ENCODE data around the gene FAM50B. TPM values are rescaled to one million over a fixed set of nuclear protein-coding genes. Genes with fewer than 3 reads are reported as not detected.

The FAM50B gene
- total RNA-seq, 2 donors from 2014 or later, result 3.2 to 3.9 TPM

DNA sequence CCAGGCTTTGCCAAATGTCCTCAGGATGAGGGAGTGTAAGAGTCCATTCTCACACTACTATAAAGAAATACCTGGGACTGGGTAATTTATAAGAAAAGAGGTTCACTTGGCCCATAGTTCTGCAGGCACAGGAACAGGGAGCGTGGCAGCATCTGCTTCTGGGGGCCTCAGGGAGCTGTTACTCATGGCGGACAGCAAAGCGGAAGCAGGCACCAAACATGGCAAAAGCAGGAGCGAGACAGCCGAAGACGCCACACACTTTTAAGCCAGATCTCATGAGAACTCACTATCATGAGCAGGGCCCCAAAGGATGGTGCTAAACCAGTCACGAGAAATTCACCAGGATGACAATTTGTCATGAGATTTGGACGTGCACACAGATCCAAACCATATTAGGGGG is 22.8 kb downstream of the FAM50B start:
- TF ChIP-seq CTCF (IDR thresholded peaks at IDR 0.05), result no peak
- H3K36me3 ChIP-seq, result no peaks in the 10 kb centered on the region
- intact Hi-C loops (cut with DNase I), result no loop called here

GRCh38 chr6:3872370-3872854 is 23.2 kb downstream of the FAM50B start:
- no peak overlapping the region for H3K4me3 ChIP-seq
- H3K9ac ChIP-seq (ENCODE audit: low read depth in 2 of 2, low read length in 2 of 2), result no peak overlapping the region
- no peak overlapping the region for H3K27ac ChIP-seq
- no peaks in the 10 kb centered on the region for H3K9me3 ChIP-seq
- DNase-seq, result no peak
- H3K27me3 ChIP-seq, result no peaks in the 10 kb centered on the region
- no peaks in the 10 kb centered on the region for H3K36me3 ChIP-seq
- intact Hi-C loops (cut with DNase I), result no loop called here
- H3K4me1 ChIP-seq, result peaks cover 5% of the 10 kb centered on the region
- TF ChIP-seq CTCF (IDR thresholded peaks at IDR 0.05), result no peak

More for the DNA sequence above, 22.8 kb downstream of the FAM50B start:
- Histone ChIP-seq H3K27ac (no peak overlapping the region), H3K27me3 (no peaks in the 10 kb centered on the region), H3K4me1 (peaks cover 5% of the 10 kb centered on the region), H3K9ac (ENCODE audit: low read depth in 2 of 2, low read length in 2 of 2) (no peak overlapping the region), H3K9me3 (no peaks in the 10 kb centered on the region), H3K4me3 (no peak overlapping the region)
- no peak for DNase-seq

DNA sequence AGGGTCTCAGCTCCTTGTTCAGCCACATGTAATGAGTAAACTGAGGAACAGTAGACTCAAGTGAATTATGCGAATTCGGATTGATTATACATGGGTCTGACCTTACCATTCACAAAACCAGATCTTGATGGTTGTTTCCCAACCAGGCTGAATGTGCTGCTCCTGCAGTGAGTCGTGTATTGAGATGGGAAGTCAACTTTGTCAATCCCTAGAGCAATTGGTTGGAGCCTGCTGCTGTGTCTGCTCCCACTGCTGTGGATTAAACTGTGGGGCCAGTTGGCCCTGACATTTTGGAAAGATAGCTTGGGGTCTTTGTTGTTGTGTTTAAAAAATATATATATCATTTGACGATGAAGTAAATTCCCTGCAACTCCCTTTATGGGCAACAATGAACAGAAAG is 23.9 kb downstream of the FAM50B start:
- DNase-seq, result no peak
- Histone ChIP-seq H3K27me3 (no peaks in the 10 kb centered on the region), H3K4me1 (peaks cover 5% of the 10 kb centered on the region), H3K36me3 (no peaks in the 10 kb centered on the region), H3K4me3 (no peak overlapping the region), H3K9ac (ENCODE audit: low read depth in 2 of 2, low read length in 2 of 2) (no peak overlapping the region), H3K27ac (no peak overlapping the region), H3K9me3 (no peaks in the 10 kb centered on the region)
- intact Hi-C loops (cut with DNase I), result no loop called here
- no peak for TF ChIP-seq CTCF (IDR thresholded peaks at IDR 0.05)

GRCh38 chr6:3874069-3874468 is 24.9 kb downstream of the FAM50B start:
- no peaks in the 10 kb centered on the region for H3K9me3 ChIP-seq
- no peaks in the 10 kb centered on the region for H3K27me3 ChIP-seq
- intact Hi-C loops (cut with DNase I), result no loop called here
- no peak for TF ChIP-seq CTCF (IDR thresholded peaks at IDR 0.05)
- no peak overlapping the region for H3K4me3 ChIP-seq
- H3K9ac ChIP-seq (ENCODE audit: low read depth in 2 of 2, low read length in 2 of 2), result no peak overlapping the region
- no peak overlapping the region for H3K27ac ChIP-seq
- no peak for DNase-seq
- peaks cover 5% of the 10 kb centered on the region for H3K4me1 ChIP-seq
- no peaks in the 10 kb centered on the region for H3K36me3 ChIP-seq

DNA sequence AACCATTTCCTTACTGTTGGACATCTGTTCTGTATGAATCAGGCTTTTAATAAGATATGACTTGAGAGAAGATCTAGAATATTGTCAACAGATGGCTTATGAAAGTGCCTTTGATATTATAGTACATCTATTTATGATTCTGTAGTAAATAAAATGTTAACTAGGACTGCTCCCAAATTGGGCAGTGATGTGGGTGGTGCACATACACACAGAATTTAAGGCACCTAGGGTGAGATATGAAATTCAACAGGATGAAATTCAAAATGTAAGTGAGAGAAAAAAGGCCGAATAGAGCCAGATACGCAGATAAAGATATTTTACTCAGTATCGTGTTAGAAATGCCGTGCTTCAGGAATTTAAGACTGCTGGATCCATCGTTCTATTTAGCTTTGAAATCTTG is 26.3 kb downstream of the FAM50B start:
- Histone ChIP-seq H3K4me1 (no peaks in the 10 kb centered on the region), H3K4me3 (no peak overlapping the region)
- TF ChIP-seq CTCF (IDR thresholded peaks at IDR 0.05), result no peak

More for the DNA sequence above, 26.3 kb downstream of the FAM50B start:
- no peak for DNase-seq
- Histone ChIP-seq H3K36me3 (no peaks in the 10 kb centered on the region), H3K27me3 (no peaks in the 10 kb centered on the region), H3K9ac (ENCODE audit: low read depth in 2 of 2, low read length in 2 of 2) (no peak overlapping the region), H3K27ac (no peak overlapping the region), H3K9me3 (no peaks in the 10 kb centered on the region)
- intact Hi-C loops (cut with DNase I), result no loop called here

Measured in colonic mucosa (tissue), 4 donors.